VCaP (cell line): Measurements from ENCODE around the gene IL17B.
A peak's percentile ranks its signal among the peaks of the same experiment; 100 is the strongest.

Experiments used
- H3K27ac ChIP-seq: fragments of 450-650 bp; 2 replicates; pipeline ENCODE4 v1.5.1; 2017
- TF ChIP-seq, protein P1 (sequence below): fragments of 450-650 bp; conservative IDR thresholded peaks from 2 replicates; pipeline ENCODE4 v1.5.1; 2017; ENCODE audit warnings: mild to moderate bottlenecking, moderate library complexity

Gene IL17B

DNA sequence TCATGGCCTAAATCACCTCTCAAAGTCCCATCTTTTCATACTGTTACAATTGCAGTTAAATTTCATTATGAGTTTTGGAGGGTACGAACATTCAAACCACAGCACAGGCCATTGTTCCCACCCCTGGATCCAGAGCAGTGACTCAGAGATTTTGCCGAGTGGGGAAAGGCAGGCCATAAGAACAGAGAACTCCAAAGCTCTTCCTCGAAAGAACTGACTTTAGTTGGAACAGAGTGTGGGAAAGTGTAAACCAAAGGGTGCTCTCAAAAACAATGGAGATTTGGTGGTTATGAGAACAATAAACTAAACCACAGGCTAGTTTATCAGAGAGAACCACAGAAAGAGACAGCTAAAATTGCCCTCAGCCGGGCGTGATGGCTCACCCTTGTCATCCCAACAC lies 53.2 kb downstream of the IL17B start:
- TF ChIP-seq, protein P1, sequence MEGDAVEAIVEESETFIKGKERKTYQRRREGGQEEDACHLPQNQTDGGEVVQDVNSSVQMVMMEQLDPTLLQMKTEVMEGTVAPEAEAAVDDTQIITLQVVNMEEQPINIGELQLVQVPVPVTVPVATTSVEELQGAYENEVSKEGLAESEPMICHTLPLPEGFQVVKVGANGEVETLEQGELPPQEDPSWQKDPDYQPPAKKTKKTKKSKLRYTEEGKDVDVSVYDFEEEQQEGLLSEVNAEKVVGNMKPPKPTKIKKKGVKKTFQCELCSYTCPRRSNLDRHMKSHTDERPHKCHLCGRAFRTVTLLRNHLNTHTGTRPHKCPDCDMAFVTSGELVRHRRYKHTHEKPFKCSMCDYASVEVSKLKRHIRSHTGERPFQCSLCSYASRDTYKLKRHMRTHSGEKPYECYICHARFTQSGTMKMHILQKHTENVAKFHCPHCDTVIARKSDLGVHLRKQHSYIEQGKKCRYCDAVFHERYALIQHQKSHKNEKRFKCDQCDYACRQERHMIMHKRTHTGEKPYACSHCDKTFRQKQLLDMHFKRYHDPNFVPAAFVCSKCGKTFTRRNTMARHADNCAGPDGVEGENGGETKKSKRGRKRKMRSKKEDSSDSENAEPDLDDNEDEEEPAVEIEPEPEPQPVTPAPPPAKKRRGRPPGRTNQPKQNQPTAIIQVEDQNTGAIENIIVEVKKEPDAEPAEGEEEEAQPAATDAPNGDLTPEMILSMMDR, result no peak
- peak overlapping the region; percentile 5; the same call in 1 of the 2 replicates for H3K27ac ChIP-seq

DNA sequence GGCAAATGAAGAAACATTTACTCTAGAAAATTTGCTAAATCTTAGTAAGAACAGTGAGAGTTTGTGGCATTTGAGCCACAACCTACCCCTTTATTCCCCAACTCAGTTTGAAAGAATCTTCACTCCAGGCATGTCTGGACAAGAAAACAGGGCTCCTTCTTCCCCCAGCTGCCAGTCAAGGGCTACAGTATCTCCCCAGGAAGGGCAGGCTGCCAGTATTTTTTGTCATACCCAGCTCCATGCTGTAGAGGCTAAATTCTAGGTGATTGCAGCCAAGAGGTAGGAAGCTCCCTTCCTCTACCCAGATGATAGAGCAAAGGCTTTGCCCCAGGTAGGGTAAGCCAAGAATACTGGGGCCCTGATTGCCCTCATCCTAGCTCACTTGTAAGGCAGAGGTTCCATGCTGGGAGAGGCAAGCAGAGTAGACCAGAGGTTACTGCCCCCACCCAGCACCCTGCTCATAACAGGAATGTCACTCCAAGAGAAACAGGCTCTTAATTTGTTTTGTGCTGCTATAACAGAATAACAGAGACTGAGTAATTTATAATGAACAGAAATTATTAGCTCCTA lies 53.8 kb downstream of the IL17B start:
- TF ChIP-seq, protein P1, result no peak
- H3K27ac ChIP-seq, result no peak overlapping the region

DNA sequence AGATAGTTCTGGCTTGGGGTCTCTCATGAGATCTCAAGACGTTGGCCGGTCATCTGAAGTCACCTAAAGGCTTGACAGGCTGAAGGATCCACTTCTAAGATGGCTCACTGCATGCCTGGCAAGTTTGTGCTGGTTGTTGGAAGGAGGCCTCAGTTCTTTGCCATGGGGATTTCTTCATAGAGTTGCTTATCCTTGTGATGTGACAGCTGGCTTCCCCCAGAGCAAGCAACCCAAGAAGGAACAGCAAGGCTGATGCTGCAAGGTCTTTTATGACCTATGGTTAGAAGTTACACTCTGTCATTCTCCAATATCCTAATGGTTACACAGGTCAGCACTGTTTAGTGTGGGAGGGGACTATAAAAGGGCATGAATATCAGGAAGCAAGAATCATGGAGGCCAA lies 54.5 kb downstream of the IL17B start:
- peak overlapping the region; percentile 88; the same call in 1 of the 2 replicates for H3K27ac ChIP-seq
- TF ChIP-seq, protein P1, result no peak
